ENCODE measurements around the gene TLCD5.

- TF ChIP-seq USF1 (CRISPR knock-in tag; IDR thresholded peaks at IDR 0.05) (no peak), CTCF (IDR thresholded peaks at IDR 0.05) (no peak), SMAD4 (CRISPR knock-in tag; IDR thresholded peaks at IDR 0.05) (no peak), NFE2L1 (CRISPR knock-in tag; IDR thresholded peaks at IDR 0.05) (no peak), NR3C1 (CRISPR knock-in tag; conservative IDR thresholded peaks at IDR 0.05; ENCODE audit: low read depth) (no peak), USF2 (CRISPR knock-in tag; IDR thresholded peaks at IDR 0.05) (peak; percentile 7; the same call in 1 of the 2 replicates), ESRRA (CRISPR knock-in tag; IDR thresholded peaks at IDR 0.05; ENCODE audit: borderline replicate concordance) (no peak), ZSCAN18 (CRISPR knock-in tag; IDR thresholded peaks at IDR 0.05) (no peak), MAX (CRISPR knock-in tag; IDR thresholded peaks at IDR 0.05) (peak; percentile 57; the same call in 1 of the 2 replicates), TCF7 (CRISPR knock-in tag; IDR thresholded peaks at IDR 0.05; ENCODE audit: low read depth) (no peak), CBFB (CRISPR knock-in tag; IDR thresholded peaks at IDR 0.05; ENCODE audit: low read depth) (peak; percentile 69; the same call in 1 of the 2 replicates), E2F1 (CRISPR knock-in tag; IDR thresholded peaks at IDR 0.05) (no peak), MXD4 (CRISPR knock-in tag; IDR thresholded peaks at IDR 0.05; ENCODE audit: borderline replicate concordance) (no peak)
These were observed 11.0 kb downstream of the TLCD5 start, which contains the start of gene ARHGEF12 for GRCh38 chr11:120335908-120336640.

Measured in WTC11 (cell line).